Fibroblast of lung (primary cell): ENCODE data around the gene PGF.

Source experiments
- CTCF ChIP-seq, 2 donors: IDR thresholded peaks in 1 of 2; conservative IDR thresholded peaks in 1 of 2; 1 replicate in 1 of 2; 2 replicates in 1 of 2; pipeline ENCODE4 v1.5.1; 2011 to 2012; ENCODE audit warnings: low read length in 2 of 2, control low read depth in 1 of 2, inconsistent platforms in 1 of 2, low read depth in 1 of 2, mild to moderate bottlenecking in 1 of 2
- EZH2 ChIP-seq: IDR thresholded peaks from 2 replicates; pipeline ENCODE4 v1.5.1; 2012; ENCODE audit warnings: low read length, control low read depth, mild to moderate bottlenecking; ENCODE audit errors: missing control alignments

GRCh38 chr14:74973003-74973653 lies 17.7 kb upstream of the PGF start:
- TF ChIP-seq CTCF (conservative IDR thresholded peaks at IDR 0.05 in 1 of 2, IDR thresholded peaks at IDR 0.05 in 1 of 2; ENCODE audit: low read depth in 1 of 2, low read length in 2 of 2), result no peak
- no peak for TF ChIP-seq EZH2
